Prostate gland (tissue), 2 donors: ENCODE results near the gene TMEM154.

Experiments used
- CTCF ChIP-seq, 4 experiments: fragments of 200-600 bp in 2 of 4; fragments of 450-650 bp in 2 of 4; sonication (generic) in 2 of 4; IDR thresholded peaks; 1 replicate in 3 of 4; 2 replicates in 1 of 4; pipeline ENCODE4 v1.5.1; 2016 to 2019; ENCODE audit warnings: antibody characterized with exemption in 4 of 4, mild to moderate bottlenecking in 2 of 4, moderate library complexity in 2 of 4
- POLR2AphosphoS5 ChIP-seq: sonication (generic); formaldehyde crosslinking; IDR thresholded peaks from one replicate; pipeline ENCODE4 v1.6.1; 2017; ENCODE audit warnings: antibody characterized with exemption

DNA sequence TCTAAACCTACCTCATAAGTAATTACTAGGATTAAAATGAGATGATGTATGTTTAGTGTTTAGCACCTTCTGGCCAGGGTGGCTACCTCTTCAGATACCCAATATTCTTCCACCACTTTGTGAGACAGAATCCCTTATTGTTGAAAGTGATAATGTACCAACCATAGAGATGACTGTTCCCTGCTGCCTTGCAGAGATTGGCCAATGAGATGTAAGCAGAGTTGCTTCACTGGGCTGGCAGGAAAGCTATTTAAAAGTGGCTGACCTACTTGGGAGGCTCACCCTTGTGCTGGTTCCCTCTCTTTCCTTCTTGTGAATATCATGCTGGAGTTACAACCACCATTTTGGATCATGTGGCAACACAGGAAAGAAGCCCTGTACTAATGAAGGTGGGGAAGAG is 58.9 kb downstream of the TMEM154 start:
- TF ChIP-seq POLR2AphosphoS5 (no peak), CTCF (IDR thresholded peaks at IDR 0.05) (no peak)
